HG03565 (cell line): Measurements from ENCODE around the gene C2CD4C.
"Not testable (repeated sequence)": the region's sequence is repeated elsewhere in the genome, so short reads cannot be mapped to it uniquely, and the experiment has no call there.

ENCODE experiments used
- ATAC-seq: cut with Tn5 transposase; IDR thresholded peaks from one replicate; pipeline ENCODE4 v1.9.1; 2021; ENCODE audit warnings: mild to moderate bottlenecking, moderate library complexity; ENCODE audit not compliant: unreplicated experiment

C2CD4C gene

DNA sequence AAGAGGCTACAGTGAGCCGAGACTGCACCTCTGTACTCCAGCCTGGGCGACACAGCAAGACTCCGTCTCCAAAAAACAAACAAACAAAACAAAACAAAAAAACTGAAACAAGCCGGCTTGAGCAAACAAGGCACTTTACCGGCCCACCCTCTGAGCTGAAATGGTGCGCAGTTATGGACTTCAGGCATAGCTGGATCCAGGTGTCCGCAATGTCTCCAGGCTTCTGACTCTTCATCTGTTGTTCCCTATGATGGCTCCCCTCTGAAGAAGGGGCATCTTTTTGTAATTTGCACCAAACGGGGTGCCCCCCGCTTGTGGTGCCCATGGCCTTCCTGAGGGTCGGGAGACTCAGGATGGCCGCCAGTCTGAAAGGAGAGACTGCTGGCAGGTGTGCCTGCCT, 6.2 kb downstream of the C2CD4C start:
- no peak for ATAC-seq

DNA sequence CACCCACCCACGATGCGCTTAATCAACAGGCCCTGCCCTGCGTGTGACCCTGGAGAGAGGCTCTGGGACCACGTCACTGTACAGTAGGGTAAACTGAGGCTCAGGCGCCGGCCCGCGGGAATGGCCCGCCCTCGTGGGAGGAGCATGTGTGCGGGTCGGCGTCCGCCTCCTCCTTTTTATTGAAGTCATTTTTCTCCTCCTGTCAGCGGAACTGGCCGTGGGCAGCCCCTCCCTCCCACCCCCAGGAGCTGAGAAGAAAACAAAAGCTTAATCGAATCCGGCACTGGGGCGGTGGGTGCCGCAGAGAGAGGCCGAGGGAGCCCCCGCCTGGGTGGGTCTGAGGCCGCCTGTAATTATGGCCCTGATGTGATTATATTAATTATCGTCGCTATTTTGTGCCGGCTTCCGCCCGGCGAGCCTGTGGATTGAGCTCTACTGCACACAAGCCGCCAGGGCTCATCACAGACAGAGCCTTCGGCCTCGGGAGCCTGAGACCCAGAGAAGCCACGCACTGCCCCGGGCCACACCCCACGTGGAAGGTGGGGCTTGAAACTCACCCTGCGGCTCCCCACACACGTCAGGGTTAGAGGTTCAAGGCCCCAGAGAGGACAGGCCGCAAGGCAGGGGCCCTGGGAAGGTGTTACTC, 7.0 kb downstream of the C2CD4C start:
- no peak for ATAC-seq

GRCh38 chr19:400976-401865, 7.7 kb downstream of the C2CD4C start:
- ATAC-seq = no peak

- no peak for ATAC-seq
These were observed 9.6 kb downstream of the C2CD4C start for GRCh38 chr19:399370-399769.

- no peak for ATAC-seq
These were observed 10.2 kb downstream of the C2CD4C start for GRCh38 chr19:398719-399118.

- ATAC-seq = no peak
These were observed 10.8 kb downstream of the C2CD4C start for GRCh38 chr19:397941-398706.

DNA sequence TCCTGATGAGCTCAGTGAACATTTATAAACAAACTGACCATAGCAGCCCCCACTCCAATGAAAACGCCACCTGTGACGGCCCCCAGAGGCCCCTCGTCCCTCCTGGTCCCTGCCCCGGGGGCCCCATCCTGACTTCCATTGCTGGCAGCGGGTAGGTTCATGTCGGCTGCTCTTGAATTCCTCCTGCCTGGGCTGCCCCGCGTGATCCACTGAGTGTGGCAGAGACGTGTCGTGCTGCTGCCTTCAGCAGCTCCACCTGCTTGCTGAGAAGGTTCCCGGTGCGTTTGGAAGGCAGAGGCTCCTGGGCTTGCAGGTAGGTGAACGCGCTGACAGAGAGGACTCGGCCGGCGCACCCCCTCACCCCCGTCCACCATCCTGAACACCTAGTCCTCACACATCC, 11.6 kb downstream of the C2CD4C start:
- no peak for ATAC-seq

DNA sequence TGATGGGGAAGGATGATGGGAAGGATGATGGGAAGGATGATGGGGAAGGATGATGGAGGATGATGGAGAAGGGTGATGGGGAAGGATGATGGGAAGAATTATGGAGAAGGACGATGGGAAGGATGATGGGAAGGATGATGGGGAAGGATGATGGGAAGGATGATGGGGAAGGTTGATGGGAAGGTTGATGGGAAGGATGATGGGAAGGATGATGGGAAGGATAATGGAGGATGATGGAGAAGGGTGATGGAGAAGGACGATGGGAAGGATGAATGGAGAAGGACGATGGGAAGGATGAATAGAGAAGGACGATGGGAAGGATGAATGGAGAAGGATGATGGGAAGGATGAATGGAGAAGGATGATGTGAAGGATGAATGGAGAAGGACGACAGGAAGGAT, 13.5 kb downstream of the C2CD4C start:
- ATAC-seq = no peak

DNA sequence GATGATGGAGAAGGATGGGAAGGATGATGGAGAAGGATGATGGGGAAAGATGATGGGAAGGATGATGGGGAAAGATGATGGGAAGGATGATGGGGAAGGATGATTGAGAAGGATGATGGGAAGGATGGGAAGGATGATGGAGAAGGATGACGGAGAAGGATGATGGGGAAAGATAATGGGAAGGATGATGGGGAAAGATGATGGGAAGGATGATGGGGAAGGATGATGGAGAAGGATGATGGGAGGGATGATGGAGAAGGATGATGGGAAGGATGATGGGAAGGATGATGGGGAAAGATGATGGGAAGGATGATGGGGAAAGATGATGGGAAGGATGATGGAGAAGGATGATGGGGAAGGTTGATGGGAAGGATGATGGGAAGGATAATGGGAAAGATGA, 14.1 kb downstream of the C2CD4C start:
- not testable (repeated sequence) for ATAC-seq

DNA sequence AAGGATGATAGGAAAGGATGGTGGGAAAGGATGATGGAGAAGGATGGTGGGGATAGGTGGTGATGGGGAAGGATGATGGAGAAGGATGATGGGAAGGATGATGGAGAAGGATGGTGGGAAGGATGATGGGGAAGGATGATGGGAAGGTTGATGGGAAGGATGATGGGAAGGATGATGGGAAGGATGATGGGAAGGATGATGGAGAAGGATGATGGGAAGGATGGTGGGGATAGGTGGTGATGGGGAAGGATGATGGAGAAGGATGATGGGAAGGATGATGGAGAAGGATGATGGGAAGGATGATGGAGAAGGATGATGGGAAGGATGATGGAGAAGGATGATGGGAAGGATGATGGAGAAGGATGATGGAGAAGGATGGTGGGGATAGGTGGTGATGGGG, 15.4 kb downstream of the C2CD4C start:
- not testable (repeated sequence) for ATAC-seq

DNA sequence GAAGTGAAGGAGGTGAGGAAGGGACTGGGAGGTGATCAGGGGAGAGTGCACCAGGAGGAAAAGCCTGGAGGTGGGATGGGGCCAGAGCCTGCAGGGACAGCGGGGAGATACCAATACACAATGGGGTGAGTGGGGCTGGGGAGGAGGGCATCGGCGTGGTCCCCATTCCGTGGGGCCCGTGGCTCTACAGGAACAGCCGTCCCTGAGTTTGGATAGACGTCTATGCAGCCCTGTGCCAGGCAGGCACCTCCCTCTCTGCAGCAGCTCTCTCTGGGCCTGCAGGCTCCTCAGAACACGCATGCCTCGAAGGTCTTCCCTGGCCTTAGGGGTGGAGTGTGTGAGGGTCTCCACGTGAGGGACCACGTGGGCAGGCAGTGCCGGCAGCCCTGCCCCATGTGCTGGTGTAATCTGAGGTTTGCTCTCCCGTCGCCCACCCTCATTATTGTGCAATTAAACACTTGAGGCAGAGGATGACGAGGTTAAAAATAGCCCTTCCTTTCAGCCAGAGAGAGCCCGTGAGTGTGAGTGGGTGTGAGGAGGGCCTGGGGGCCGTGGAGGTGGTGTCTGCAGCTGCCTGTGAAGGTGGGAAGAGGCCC, 16.5 kb downstream of the C2CD4C start:
- ATAC-seq = no peak

DNA sequence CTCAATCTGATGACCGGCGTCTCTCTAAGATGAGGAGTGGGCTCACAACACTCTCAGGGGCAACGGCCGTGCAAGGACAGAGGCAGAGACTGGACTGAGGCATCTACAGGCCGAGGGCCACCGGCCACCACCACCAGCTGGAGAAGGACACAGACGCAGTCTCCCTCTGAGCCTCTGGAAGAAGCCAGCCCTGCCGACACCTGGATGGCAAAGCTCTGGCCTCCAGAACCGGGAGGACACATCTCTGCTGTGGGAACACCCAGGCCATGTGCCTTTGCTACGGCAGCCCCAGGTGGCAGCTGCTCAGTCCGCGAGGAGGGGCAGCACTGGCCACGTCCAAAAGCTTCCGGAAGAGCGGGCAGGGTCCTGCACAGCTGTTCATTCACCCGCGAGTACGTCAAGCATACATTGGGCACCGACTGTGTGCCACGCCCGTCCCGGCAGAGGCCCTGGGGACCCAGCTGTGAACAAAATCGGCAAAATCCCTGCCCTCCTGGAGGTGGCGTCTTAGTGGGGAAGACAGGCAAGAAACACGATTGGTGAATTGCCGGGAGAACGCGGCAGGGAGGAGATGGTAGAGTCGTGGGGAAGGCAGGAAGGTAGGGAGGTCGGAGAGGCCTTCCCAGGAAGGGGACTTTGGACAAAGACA, 17.1 kb downstream of the C2CD4C start:
- no peak for ATAC-seq

GRCh38 chr19:391207-391557, 17.8 kb downstream of the C2CD4C start:
- ATAC-seq = no peak

GRCh38 chr19:390386-391206, 18.4 kb downstream of the C2CD4C start:
- ATAC-seq = no peak

DNA sequence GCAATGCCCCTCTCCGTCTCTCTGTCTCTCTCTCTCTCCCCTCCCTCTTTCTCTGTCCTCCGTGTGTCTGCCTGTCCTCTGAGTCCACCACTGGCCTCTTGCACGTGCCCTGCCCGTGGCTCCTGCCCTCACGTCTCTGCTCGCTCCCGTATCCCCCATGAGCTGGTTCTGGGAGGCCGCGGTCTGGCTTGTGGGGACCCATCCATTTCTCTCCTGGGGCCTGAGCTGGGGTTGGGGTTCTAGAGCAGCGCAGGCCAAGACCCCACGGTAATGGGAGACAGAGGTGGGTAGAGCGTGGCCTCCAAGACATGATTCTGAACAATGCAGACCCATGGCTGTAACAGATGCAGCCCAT, 19.0 kb downstream of the C2CD4C start:
- ATAC-seq = no peak

GRCh38 chr19:389255-389934, 19.6 kb downstream of the C2CD4C start:
- no peak for ATAC-seq

DNA sequence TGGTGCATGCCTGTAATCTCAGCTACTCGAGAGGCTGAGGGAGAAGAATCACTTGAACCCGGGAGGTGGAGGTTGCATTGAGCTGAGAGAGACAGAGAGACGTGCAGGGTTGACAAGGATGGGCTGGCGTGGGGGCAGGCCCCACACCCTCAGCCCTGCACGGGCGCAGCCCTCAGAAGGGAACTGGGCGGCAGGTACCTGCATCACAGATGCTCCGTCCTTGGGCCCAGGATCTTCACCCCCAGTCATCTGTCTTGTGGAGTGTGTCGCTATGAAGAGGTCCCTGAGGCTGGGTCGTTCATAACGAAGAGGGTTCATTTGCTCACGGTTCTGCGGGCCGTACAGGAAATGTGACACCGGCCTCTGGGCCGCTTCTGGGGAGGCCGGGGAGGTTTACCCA, 20.3 kb downstream of the C2CD4C start:
- ATAC-seq = no peak

- no peak for ATAC-seq
These were observed 21.2 kb downstream of the C2CD4C start for GRCh38 chr19:387777-388176.

- ATAC-seq = not testable (repeated sequence)
These were observed 22.2 kb downstream of the C2CD4C start for GRCh38 chr19:386632-387301.
